HL-60 (cell line): ENCODE measurements around the gene CBL.

Source experiments
- CTCF ChIP-seq: IDR thresholded peaks from one replicate; pipeline ENCODE4 v1.5.1; 2011; ENCODE audit warnings: low read length, control low read depth, inconsistent platforms; ENCODE audit not compliant: insufficient read depth
- POLR2AphosphoS5 ChIP-seq: IDR thresholded peaks from 2 replicates; pipeline ENCODE4 v1.6.1; 2012; ENCODE audit warnings: low read depth

- no peak for TF ChIP-seq CTCF
- no peak for TF ChIP-seq POLR2AphosphoS5
These were observed 1.3 kb downstream of the CBL start for GRCh38 chr11:119207415-119207960.
